ENCODE data around the gene COL6A5. TPM values are rescaled to one million over a fixed set of nuclear protein-coding genes. Genes with fewer than 3 reads are reported as not detected.

The COL6A5 gene
- total RNA-seq, 1 experiment from 2014 or later: not detected

DNA sequence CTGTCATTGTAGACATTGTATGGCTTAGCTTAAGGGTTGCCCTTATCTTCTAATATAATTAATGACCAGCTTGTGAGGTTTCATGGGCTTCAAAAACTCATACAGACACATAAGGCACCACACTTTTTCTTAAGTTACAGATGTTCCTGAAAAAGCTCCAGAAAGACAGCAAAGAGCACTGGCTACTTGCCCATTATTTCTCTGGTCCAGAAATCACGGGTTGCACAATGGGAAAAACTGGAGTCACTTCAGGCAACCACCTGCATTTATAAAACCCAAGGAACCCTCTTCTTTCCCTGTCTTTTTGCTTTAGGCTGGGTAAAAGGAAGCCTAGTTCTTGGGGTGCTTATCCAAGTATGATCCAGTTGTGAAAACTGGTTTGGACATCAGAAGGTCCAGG lies 169.2 kb downstream of the COL6A5 start:
- no peaks in the 10 kb centered on the region for H3K4me1 ChIP-seq (ENCODE audit: control insufficient read depth in 1 of 2, insufficient read depth in 2 of 2, low read length in 2 of 2)
- TF ChIP-seq ZFX (IDR thresholded peaks at IDR 0.05) (no peak), TCF7L2 (IDR thresholded peaks at IDR 0.05; ENCODE audit: borderline replicate concordance, extremely low read depth, insufficient read depth, insufficient read length) (no peak), YY1 (IDR thresholded peaks at IDR 0.05; ENCODE audit: extremely low read depth, insufficient replicate concordance, low read depth, low read length) (no peak), ZNF274 (IDR thresholded peaks at IDR 0.05; ENCODE audit: low read depth, low read length) (no peak), CEBPB (IDR thresholded peaks at IDR 0.05; ENCODE audit: low read depth) (no peak), RAD21 (IDR thresholded peaks at IDR 0.05; ENCODE audit: low read depth) (no peak), EZH2phosphoT487 (IDR thresholded peaks at IDR 0.05; ENCODE audit: borderline replicate concordance) (no peak), POLR2AphosphoS5 (IDR thresholded peaks at IDR 0.05; ENCODE audit: low read depth, low read length) (no peak), JUND (IDR thresholded peaks at IDR 0.05) (no peak), SP1 (IDR thresholded peaks at IDR 0.05; ENCODE audit: low read depth) (no peak)
- TF ChIP-seq, protein P1, sequence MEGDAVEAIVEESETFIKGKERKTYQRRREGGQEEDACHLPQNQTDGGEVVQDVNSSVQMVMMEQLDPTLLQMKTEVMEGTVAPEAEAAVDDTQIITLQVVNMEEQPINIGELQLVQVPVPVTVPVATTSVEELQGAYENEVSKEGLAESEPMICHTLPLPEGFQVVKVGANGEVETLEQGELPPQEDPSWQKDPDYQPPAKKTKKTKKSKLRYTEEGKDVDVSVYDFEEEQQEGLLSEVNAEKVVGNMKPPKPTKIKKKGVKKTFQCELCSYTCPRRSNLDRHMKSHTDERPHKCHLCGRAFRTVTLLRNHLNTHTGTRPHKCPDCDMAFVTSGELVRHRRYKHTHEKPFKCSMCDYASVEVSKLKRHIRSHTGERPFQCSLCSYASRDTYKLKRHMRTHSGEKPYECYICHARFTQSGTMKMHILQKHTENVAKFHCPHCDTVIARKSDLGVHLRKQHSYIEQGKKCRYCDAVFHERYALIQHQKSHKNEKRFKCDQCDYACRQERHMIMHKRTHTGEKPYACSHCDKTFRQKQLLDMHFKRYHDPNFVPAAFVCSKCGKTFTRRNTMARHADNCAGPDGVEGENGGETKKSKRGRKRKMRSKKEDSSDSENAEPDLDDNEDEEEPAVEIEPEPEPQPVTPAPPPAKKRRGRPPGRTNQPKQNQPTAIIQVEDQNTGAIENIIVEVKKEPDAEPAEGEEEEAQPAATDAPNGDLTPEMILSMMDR (IDR thresholded peaks at IDR 0.05 in 2 of 3, conservative IDR thresholded peaks at IDR 0.05 in 1 of 3; ENCODE audit: borderline replicate concordance in 1 of 3, insufficient read depth in 1 of 3, low read depth in 2 of 3, low read length in 2 of 3): no peak
- TF ChIP-seq, protein P2, sequence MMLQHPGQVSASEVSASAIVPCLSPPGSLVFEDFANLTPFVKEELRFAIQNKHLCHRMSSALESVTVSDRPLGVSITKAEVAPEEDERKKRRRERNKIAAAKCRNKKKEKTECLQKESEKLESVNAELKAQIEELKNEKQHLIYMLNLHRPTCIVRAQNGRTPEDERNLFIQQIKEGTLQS (IDR thresholded peaks at IDR 0.05): no peak
- TF ChIP-seq, protein P3, sequence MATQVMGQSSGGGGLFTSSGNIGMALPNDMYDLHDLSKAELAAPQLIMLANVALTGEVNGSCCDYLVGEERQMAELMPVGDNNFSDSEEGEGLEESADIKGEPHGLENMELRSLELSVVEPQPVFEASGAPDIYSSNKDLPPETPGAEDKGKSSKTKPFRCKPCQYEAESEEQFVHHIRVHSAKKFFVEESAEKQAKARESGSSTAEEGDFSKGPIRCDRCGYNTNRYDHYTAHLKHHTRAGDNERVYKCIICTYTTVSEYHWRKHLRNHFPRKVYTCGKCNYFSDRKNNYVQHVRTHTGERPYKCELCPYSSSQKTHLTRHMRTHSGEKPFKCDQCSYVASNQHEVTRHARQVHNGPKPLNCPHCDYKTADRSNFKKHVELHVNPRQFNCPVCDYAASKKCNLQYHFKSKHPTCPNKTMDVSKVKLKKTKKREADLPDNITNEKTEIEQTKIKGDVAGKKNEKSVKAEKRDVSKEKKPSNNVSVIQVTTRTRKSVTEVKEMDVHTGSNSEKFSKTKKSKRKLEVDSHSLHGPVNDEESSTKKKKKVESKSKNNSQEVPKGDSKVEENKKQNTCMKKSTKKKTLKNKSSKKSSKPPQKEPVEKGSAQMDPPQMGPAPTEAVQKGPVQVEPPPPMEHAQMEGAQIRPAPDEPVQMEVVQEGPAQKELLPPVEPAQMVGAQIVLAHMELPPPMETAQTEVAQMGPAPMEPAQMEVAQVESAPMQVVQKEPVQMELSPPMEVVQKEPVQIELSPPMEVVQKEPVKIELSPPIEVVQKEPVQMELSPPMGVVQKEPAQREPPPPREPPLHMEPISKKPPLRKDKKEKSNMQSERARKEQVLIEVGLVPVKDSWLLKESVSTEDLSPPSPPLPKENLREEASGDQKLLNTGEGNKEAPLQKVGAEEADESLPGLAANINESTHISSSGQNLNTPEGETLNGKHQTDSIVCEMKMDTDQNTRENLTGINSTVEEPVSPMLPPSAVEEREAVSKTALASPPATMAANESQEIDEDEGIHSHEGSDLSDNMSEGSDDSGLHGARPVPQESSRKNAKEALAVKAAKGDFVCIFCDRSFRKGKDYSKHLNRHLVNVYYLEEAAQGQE (IDR thresholded peaks at IDR 0.05; ENCODE audit: low read depth): no peak
- intact Hi-C loops (cut with micrococcal nuclease): no loop called here
- no peaks in the 10 kb centered on the region for H3K36me3 ChIP-seq (ENCODE audit: control insufficient read depth in 1 of 2, insufficient read depth in 2 of 2, low read length in 2 of 2)
- no peak overlapping the region for H3K4me2 ChIP-seq (ENCODE audit: low read length)
- H3K27me3 ChIP-seq (ENCODE audit: insufficient read depth, low read length): peaks cover 57% of the 10 kb centered on the region
- no peak overlapping the region for H3K27ac ChIP-seq (ENCODE audit: low read depth, low read length)
- H2AFZ ChIP-seq (ENCODE audit: low read depth, low read length, poor library complexity, severe bottlenecking): no peak overlapping the region
- no TSS peak for BruUV-seq (replicated peaks)
- no peaks in the 10 kb centered on the region for H4K20me1 ChIP-seq (ENCODE audit: insufficient read depth)
- 0 out of 2 replicates have a peak, but pooled peaks cover 4% of the 10 kb centered on the region for H3K9me2 ChIP-seq (ENCODE audit: insufficient read depth)
- H3K9ac ChIP-seq (ENCODE audit: low read length): no peak overlapping the region
- ATAC-seq: no peak
- H3K79me2 ChIP-seq (ENCODE audit: insufficient read depth, low read length): no peaks in the 10 kb centered on the region
- RAD21 ChIA-PET (ENCODE audit: low non-redundant PET in 1 of 2, low total read pairs in 2 of 2, uncharacterized antibody in 2 of 2, unreplicated experiment in 2 of 2): no interaction called here
- H3K4me3 ChIP-seq (replicated peaks in 1 of 2; ENCODE audit: low read depth in 1 of 2, low read length in 2 of 2): no peak overlapping the region
- H3K9me3 ChIP-seq (ENCODE audit: control insufficient read depth in 1 of 2, insufficient read depth in 1 of 2, low read depth in 1 of 2, low read length in 2 of 2): no peaks in the 10 kb centered on the region
- POLR2A ChIA-PET: no interaction called here
- DNase-seq (ENCODE audit: low read depth, low spot score): no peak
- CTCF ChIA-PET: no interaction called here
